Osteoblast (primary cell): ENCODE results near the gene TNC. TPM values are rescaled to one million over a fixed set of nuclear protein-coding genes. Genes with fewer than 3 reads are reported as not detected.
A peak's percentile ranks its signal among the peaks of the same experiment; 100 is the strongest.

Source experiments
- DNase-seq: peaks from one replicate; pipeline ENCODE4 v3.0.0; 2011; ENCODE audit warnings: low spot score, mixed read lengths; ENCODE audit not compliant: insufficient read length; ENCODE audit errors: missing footprints
- H2AFZ ChIP-seq: 2 replicates; pipeline ENCODE4 v1.6.0; 2011; ENCODE audit warnings: mild to moderate bottlenecking, low read length
- H3K27ac ChIP-seq: 2 replicates; pipeline ENCODE4 v1.5.1; 2011; ENCODE audit warnings: mild to moderate bottlenecking, low read depth, low read length, moderate library complexity
- H3K27me3 ChIP-seq: 2 replicates; pipeline ENCODE4 v1.6.0; 2012; ENCODE audit warnings: mild to moderate bottlenecking, control low read depth, inconsistent platforms, low read length, moderate library complexity; ENCODE audit not compliant: insufficient read depth
- H3K36me3 ChIP-seq: 2 replicates; pipeline ENCODE4 v1.5.1; 2011; ENCODE audit warnings: mild to moderate bottlenecking, low read length, control low read depth, moderate library complexity; ENCODE audit not compliant: insufficient read depth
- H3K4me1 ChIP-seq: 2 replicates; pipeline ENCODE4 v1.5.1; 2011; ENCODE audit warnings: mild to moderate bottlenecking, low read length, control low read depth, moderate library complexity; ENCODE audit not compliant: insufficient read depth
- H3K4me2 ChIP-seq: 2 replicates; pipeline ENCODE4 v1.6.0; 2011; ENCODE audit warnings: mild to moderate bottlenecking, low read length; ENCODE audit not compliant: insufficient read depth
- H3K4me3 ChIP-seq: fragments of 200-600 bp; sonication (generic); 3 replicates; pipeline ENCODE4 v1.5.1; 2012; ENCODE audit warnings: mild to moderate bottlenecking, low read length, inconsistent platforms; ENCODE audit not compliant: insufficient read depth
- H3K79me2 ChIP-seq: 2 replicates; pipeline ENCODE4 v1.6.0; 2012; ENCODE audit warnings: mild to moderate bottlenecking, low read length, control low read depth, inconsistent platforms; ENCODE audit not compliant: insufficient read depth
- H3K9me3 ChIP-seq: 2 replicates; pipeline ENCODE4 v1.5.1; 2011; ENCODE audit warnings: low read depth, low read length, control low read depth
- H4K20me1 ChIP-seq: 2 replicates; pipeline ENCODE4 v1.6.0; 2012; ENCODE audit warnings: mild to moderate bottlenecking, low read length, control low read depth; ENCODE audit not compliant: insufficient read depth
- CTCF ChIP-seq: IDR thresholded peaks from 2 replicates; pipeline ENCODE4 v1.5.1; 2011; ENCODE audit warnings: mild to moderate bottlenecking, low read depth, low read length, moderate library complexity; ENCODE audit errors: extremely low read depth
- total RNA-seq: library from RNA; depleted of rRNA; stranded (reverse); fragments of >200 nt; gene quantifications from 2 replicates; pipeline ENCODE4 v1.2.3, GENCODE V29; 2012

TNC gene
- total RNA-seq, 1 donor: 611 TPM

GRCh38 chr9:115042781-115043509, 75.0 kb downstream of the TNC start:
- peak overlapping the region; percentile 13 for H2AFZ ChIP-seq
- H3K36me3 ChIP-seq: peaks cover 74% of the 10 kb centered on the region
- H3K4me1 ChIP-seq: peaks cover 19% of the 10 kb centered on the region
- no peak for TF ChIP-seq CTCF
- peak overlapping the region; percentile 3 for H3K4me2 ChIP-seq
- DNase-seq: peak; percentile 39
- H3K27ac ChIP-seq: peak overlapping the region; percentile 85
- H3K27me3 ChIP-seq: no peaks in the 10 kb centered on the region
- H3K9me3 ChIP-seq: no peaks in the 10 kb centered on the region
- H3K79me2 ChIP-seq: no peaks in the 10 kb centered on the region
- no peaks in the 10 kb centered on the region for H4K20me1 ChIP-seq
- H3K4me3 ChIP-seq: no peak overlapping the region

GRCh38 chr9:115039516-115040120, 78.3 kb downstream of the TNC start:
- Histone ChIP-seq H2AFZ (no peak overlapping the region), H3K79me2 (no peaks in the 10 kb centered on the region), H4K20me1 (no peaks in the 10 kb centered on the region), H3K4me1 (peaks cover 43% of the 10 kb centered on the region), H3K4me3 (no peak overlapping the region), H3K27ac (no peak overlapping the region), H3K36me3 (peaks cover 63% of the 10 kb centered on the region), H3K9me3 (no peaks in the 10 kb centered on the region), H3K4me2 (no peak overlapping the region), H3K27me3 (no peaks in the 10 kb centered on the region)
- DNase-seq: no peak
- TF ChIP-seq CTCF: no peak

GRCh38 chr9:115038178-115038577, 79.8 kb downstream of the TNC start:
- Histone ChIP-seq H3K36me3 (peaks cover 72% of the 10 kb centered on the region), H2AFZ (no peak overlapping the region), H3K9me3 (no peaks in the 10 kb centered on the region), H3K4me1 (peaks cover 40% of the 10 kb centered on the region), H3K4me3 (no peak overlapping the region), H4K20me1 (no peaks in the 10 kb centered on the region), H3K27me3 (no peaks in the 10 kb centered on the region), H3K4me2 (no peak overlapping the region), H3K27ac (peak overlapping the region; percentile 1), H3K79me2 (no peaks in the 10 kb centered on the region)
- DNase-seq: no peak
- TF ChIP-seq CTCF: no peak

GRCh38 chr9:115036691-115037090, 81.3 kb downstream of the TNC start:
- no peak overlapping the region for H3K4me3 ChIP-seq
- no peak for TF ChIP-seq CTCF
- H4K20me1 ChIP-seq: no peaks in the 10 kb centered on the region
- no peak overlapping the region for H2AFZ ChIP-seq
- no peaks in the 10 kb centered on the region for H3K27me3 ChIP-seq
- no peak for DNase-seq
- H3K9me3 ChIP-seq: no peaks in the 10 kb centered on the region
- no peaks in the 10 kb centered on the region for H3K79me2 ChIP-seq
- H3K27ac ChIP-seq: peak overlapping the region; percentile 90
- peaks cover 30% of the 10 kb centered on the region for H3K4me1 ChIP-seq
- peak overlapping the region; percentile 30 for H3K4me2 ChIP-seq
- H3K36me3 ChIP-seq: peaks cover 80% of the 10 kb centered on the region
